ENCODE results near the gene MAP7.
"Not testable (repeated sequence)": the region's sequence is repeated elsewhere in the genome, so short reads cannot be mapped to it uniquely, and the experiment has no call there.

Gene MAP7

GRCh38 chr6:136465766-136466303 is 84.4 kb downstream of the MAP7 start:
- DNase-seq = no peak

DNA sequence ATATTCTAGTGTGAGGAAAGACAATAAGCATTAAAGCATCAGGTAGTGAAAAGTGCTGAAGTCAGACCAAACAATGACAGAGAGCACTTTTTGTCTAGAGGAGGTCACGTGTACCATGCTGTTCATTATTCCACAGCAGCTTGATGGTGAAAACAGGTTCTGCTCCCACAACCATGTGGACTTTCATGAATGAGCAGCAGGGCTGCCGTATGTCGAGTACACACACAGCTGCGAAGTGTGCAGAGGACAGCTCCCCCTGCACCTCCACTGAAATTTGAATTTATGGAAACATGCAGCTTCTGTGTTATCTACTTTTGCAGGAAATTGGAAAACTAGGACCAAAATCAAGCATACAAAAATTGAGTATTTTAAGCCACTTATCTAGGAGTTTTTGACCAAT is 85.3 kb downstream of the MAP7 start:
- DNase-seq = no peak

- no peak for DNase-seq
Observed at GRCh38 chr6:136464148-136464547, 86.1 kb downstream of the MAP7 start.

GRCh38 chr6:136463743-136464142 is 86.5 kb downstream of the MAP7 start:
- DNase-seq = no peak

- DNase-seq = no peak
Observed at GRCh38 chr6:136446579-136447187, 103.5 kb downstream of the MAP7 start.

DNA sequence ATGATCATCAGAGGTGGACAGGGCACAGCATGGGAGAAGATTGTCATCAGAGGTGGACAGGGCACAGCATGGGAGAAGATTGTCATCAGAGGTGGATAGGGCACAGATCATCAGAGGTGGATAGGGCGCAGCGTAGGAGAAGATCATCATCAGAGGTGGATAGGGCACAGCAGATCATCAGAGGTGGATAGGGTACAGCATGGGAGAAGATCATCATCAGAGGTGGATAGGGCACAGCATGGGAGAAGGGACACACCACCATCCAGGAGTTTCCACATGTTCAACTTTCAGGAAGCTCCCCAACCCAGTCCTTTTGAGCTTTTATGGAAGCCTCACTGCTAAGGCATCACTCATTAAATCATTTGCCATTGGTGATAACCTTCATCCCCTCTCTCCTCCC is 104.1 kb downstream of the MAP7 start:
- DNase-seq = no peak

- DNase-seq = no peak
Observed at GRCh38 chr6:136445063-136445462, 105.2 kb downstream of the MAP7 start.

DNA sequence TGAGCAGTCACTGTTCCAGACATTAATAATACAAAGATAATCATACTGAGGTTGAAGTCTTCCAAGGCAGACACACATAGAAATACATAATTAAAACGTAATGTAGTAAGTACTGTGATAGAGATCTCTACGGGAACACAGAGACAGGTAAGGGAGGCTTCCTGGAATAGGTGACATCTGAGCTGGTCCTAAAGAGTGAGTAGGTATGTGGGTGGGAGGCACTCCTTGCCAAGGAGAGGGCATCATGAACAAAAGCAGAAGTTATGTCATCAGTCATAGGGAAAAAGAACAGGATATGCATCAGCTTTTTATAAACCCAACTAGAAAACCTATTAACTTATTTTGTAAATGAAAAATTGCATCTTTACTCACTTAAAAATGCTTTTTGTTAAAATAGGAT is 110.0 kb downstream of the MAP7 start:
- no peak for DNase-seq

- no peak for DNase-seq
Observed at GRCh38 chr6:136439514-136440190, 110.6 kb downstream of the MAP7 start.

- DNase-seq = no peak
Observed at GRCh38 chr6:136438441-136438840, 111.8 kb downstream of the MAP7 start.

- no peak for DNase-seq
Observed at GRCh38 chr6:136437246-136437645, 113.0 kb downstream of the MAP7 start.

GRCh38 chr6:136435101-136435500 is 115.1 kb downstream of the MAP7 start:
- DNase-seq = no peak

DNA sequence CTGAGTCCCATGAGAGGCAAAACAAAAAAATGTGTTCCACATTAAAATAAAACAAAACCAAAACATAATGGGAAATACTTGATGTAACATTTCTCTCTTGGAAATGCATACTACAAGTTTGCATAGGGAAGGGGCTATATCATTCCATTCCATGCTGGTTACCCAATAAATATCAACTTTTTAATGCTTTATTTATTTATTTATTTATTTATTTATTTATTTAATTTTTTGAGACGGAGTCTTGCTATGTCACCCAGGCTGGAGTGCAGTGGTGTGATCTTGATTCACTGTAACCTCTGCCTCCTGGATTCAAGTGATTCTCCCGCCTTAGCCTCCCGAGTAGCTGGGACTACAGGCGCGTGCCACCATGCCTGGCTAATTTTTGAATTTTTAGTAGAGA is 118.9 kb downstream of the MAP7 start:
- DNase-seq = not testable (repeated sequence)

DNA sequence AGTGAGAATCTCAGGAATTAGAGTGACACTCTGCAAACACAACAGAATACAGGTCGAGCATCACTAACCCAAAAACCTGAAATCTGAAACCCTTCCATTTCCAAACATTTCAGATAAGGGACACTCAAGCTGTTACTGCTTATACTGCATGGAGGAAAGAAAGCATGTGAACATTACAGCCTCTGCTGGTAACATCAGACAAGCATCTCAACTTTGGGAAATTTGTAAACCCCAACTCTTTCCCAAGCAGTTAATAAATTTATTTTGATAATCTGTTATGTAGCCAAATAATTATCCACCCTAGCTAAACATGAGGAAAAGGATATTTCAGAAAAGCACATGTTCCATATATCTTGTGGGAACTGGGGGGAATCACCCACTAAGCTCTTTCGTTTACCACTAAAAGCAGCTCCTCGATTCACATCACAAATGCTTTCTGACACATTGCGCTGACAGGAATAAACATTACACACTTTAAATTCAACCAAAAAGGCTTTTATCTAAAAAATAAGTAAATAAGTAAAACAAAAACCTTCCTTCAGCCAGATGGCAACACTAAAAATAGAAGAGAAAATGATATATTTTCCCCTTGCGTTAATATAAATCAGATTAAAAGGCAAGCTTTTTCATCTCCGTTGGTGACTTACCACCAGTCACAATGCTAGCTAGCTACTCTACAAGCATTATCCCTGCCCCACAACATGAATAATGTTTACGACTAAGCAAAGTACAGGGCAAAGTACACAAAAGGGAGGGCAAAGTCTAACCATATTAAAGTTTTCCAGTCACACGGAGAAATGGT is 120.8 kb downstream of the MAP7 start:
- DNase-seq = no peak

GRCh38 chr6:136427378-136427717 is 122.9 kb downstream of the MAP7 start:
- DNase-seq = no peak

DNA sequence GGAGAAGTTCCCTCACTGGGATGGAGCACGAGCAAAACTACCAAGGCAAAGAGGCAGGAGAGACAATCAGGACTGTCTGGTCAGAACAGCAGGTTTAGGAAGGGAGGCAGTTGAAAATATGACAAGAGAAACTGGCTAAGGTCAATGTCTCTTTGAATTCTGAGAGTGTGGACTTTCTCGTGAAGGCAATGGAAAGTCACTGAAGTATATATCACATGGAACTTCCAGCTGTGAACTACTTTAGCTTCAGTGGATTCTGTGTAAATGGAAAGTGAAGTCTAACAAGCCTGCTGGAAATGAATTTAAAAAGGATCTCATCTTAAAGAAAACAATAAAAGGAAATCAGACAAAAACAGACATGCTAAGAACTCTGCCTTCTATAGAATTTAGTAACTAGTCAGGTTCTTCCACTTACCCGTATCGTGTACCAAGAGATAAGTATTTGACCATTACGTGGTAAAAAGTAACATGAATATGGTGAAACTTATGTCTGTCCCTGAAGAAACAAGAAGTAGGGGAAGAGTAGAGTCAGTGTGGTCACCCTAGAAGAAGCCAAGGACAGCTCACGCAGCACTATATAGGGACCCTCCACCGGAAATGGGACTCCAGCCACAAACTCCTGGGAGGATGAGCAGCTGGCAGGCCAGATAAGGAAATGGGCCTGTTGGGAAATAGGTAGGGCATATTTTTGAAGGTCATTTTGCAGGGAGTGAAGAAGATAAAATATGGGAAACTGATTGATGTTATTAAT is 123.4 kb downstream of the MAP7 start:
- DNase-seq = no peak

GRCh38 chr6:136425793-136426192 is 124.4 kb downstream of the MAP7 start:
- DNase-seq = no peak

- no peak for DNase-seq
Observed at GRCh38 chr6:136424901-136425300, 125.3 kb downstream of the MAP7 start.

- no peak for DNase-seq
Observed at GRCh38 chr6:136424450-136424849, 125.8 kb downstream of the MAP7 start.

- no peak for DNase-seq
Observed at GRCh38 chr6:136421537-136422158, 128.6 kb downstream of the MAP7 start.

GRCh38 chr6:136420853-136421252 is 129.4 kb downstream of the MAP7 start:
- DNase-seq = no peak

DNA sequence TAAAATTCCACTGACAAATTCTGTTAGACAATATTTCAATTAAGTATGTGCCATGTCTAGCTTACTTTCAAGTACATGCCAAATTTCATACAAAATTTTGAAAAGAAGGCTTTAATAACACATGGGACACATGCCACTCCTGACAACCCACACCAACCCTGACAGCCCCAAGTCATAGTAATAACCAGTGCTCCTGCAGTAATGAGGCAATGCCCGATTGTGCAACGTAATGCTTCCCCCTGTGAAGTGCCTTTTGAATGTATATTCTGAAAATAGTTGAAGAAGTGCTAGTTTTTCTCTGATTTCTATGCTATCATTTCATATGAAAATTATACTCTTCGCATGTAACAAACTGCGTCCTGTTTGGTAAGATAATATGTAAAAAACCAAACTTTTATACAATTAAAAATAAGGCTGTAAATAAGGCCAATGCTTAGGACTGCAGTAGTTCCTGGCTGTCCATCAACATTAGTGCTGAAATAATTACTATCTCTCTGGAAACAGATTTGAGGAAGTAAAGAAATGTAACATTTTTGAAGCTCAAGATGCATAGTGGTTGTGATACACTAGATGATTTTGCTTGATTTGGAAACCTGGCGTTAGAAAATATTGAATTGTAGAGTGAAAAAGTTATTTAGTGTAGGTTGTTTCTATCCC is 134.7 kb downstream of the MAP7 start:
- DNase-seq = no peak
